IgD-negative memory B cell (primary cell): ENCODE measurements around the gene NAGA. TPM values are rescaled to one million over a fixed set of nuclear protein-coding genes. Genes with fewer than 3 reads are reported as not detected.
"Not testable (repeated sequence)": the region's sequence is repeated elsewhere in the genome, so short reads cannot be mapped to it uniquely, and the experiment has no call there.

Source experiments
- H3K27ac Mint-ChIP-seq, 3 donors: one replicate each; pipeline ENCODE4 v1.8.0; 2020 to 2022; ENCODE audit warnings: mild to moderate bottlenecking in 3 of 3, mixed read lengths in 3 of 3, moderate library complexity in 1 of 3
- H3K27me3 Mint-ChIP-seq: one replicate; pipeline ENCODE4 v1.8.0; 2021; ENCODE audit warnings: mixed read lengths
- H3K36me3 Mint-ChIP-seq: one replicate; pipeline ENCODE4 v1.8.0; 2020; ENCODE audit warnings: mild to moderate bottlenecking, mixed read lengths
- H3K4me1 Mint-ChIP-seq, 3 donors: one replicate each; pipeline ENCODE4 v1.8.0; 2020 to 2022; ENCODE audit warnings: mixed read lengths in 3 of 3, mild to moderate bottlenecking in 1 of 3
- H3K4me3 Mint-ChIP-seq, 4 donors: one replicate each; pipeline ENCODE4 v1.8.0; 2020 to 2022; ENCODE audit warnings: mild to moderate bottlenecking in 4 of 4, mixed read lengths in 4 of 4, moderate library complexity in 3 of 4
- H3K9me3 Mint-ChIP-seq, 3 donors: one replicate each; pipeline ENCODE4 v1.8.0; 2020 to 2021; ENCODE audit warnings: mixed read lengths in 3 of 3, mild to moderate bottlenecking in 1 of 3
- polyA plus RNA-seq: library from polyadenylated mRNA; unstranded; fragments of 300-500 nt; fragmentation: Illumina TruSeq; gene quantifications from one replicate; pipeline ENCODE4 v1.2.3, GENCODE V29; 2021

The NAGA gene
- polyA plus RNA-seq, result 14.4 TPM

GRCh38 chr22:42070517-42071422 is at the start of gene NAGA:
NAGA (minus strand) TSS chr22:42070812; CDS start chr22:42070297, 515 bp downstream.
- H3K27ac Mint-ChIP-seq, result peak within 1 kb of the TSS; percentile 73 to 90 (median 83)
- peaks cover 2% of the 10 kb centered on the region for H3K36me3 Mint-ChIP-seq
- H3K4me1 Mint-ChIP-seq, result peaks cover 10 to 22% (median 11%) of the 10 kb centered on the region in 3 donors
- H3K27me3 Mint-ChIP-seq, result no peaks in the 10 kb centered on the region
- no peaks in the 10 kb centered on the region for H3K9me3 Mint-ChIP-seq
- H3K4me3 Mint-ChIP-seq, result peak within 1 kb of the TSS; percentile 92 to 99 (median 96)

- no peak overlapping the region for H3K27ac Mint-ChIP-seq
- H3K4me1 Mint-ChIP-seq, result peaks cover 9 to 16% (median 16%) of the 10 kb centered on the region in 3 donors
- peaks cover 5 to 6% (median 5%) of the 10 kb centered on the region in 3 donors for H3K9me3 Mint-ChIP-seq
- H3K27me3 Mint-ChIP-seq, result peaks cover 1% of the 10 kb centered on the region
- no peak overlapping the region for H3K4me3 Mint-ChIP-seq
- no peaks in the 10 kb centered on the region for H3K36me3 Mint-ChIP-seq
Measured at GRCh38 chr22:42116848-42117424, 46.3 kb upstream of the NAGA start.

- not testable (repeated sequence) for H3K27me3 Mint-ChIP-seq, H3K4me1 Mint-ChIP-seq, H3K27ac Mint-ChIP-seq, H3K9me3 Mint-ChIP-seq, H3K36me3 Mint-ChIP-seq, H3K4me3 Mint-ChIP-seq
Measured at GRCh38 chr22:42115420-42115830, 44.8 kb upstream of the NAGA start.

GRCh38 chr22:42114721-42115120 is 44.1 kb upstream of the NAGA start:
- Mint-ChIP-seq H3K27ac (no peak overlapping the region), H3K9me3 (peaks cover 5 to 6% (median 5%) of the 10 kb centered on the region in 3 donors), H3K27me3 (no peaks in the 10 kb centered on the region), H3K36me3 (no peaks in the 10 kb centered on the region), H3K4me1 (peaks cover 0 to 4% (median 3%) of the 10 kb centered on the region in 3 donors), H3K4me3 (no peak overlapping the region)

GRCh38 chr22:42112793-42113192 is 42.2 kb upstream of the NAGA start:
- H3K4me3 Mint-ChIP-seq, H3K4me1 Mint-ChIP-seq, H3K9me3 Mint-ChIP-seq, H3K27me3 Mint-ChIP-seq, H3K36me3 Mint-ChIP-seq, H3K27ac Mint-ChIP-seq: not testable (repeated sequence)

GRCh38 chr22:42111798-42112197 is 41.2 kb upstream of the NAGA start:
- no peak overlapping the region for H3K27ac Mint-ChIP-seq
- H3K4me3 Mint-ChIP-seq, result no peak overlapping the region
- no peaks in the 10 kb centered on the region for H3K36me3 Mint-ChIP-seq
- H3K27me3 Mint-ChIP-seq, result no peaks in the 10 kb centered on the region
- H3K9me3 Mint-ChIP-seq, result peaks cover 5 to 6% (median 5%) of the 10 kb centered on the region in 3 donors
- no peaks in the 10 kb centered on the region for H3K4me1 Mint-ChIP-seq

- no peaks in the 10 kb centered on the region for H3K4me1 Mint-ChIP-seq
- H3K9me3 Mint-ChIP-seq, result peaks cover 0 to 7% (median 6%) of the 10 kb centered on the region in 3 donors
- no peaks in the 10 kb centered on the region for H3K36me3 Mint-ChIP-seq
- no peaks in the 10 kb centered on the region for H3K27me3 Mint-ChIP-seq
- H3K4me3 Mint-ChIP-seq, result no peak overlapping the region
- no peak overlapping the region for H3K27ac Mint-ChIP-seq
Measured at GRCh38 chr22:42108848-42109247, 38.2 kb upstream of the NAGA start.

- not testable (repeated sequence) for H3K27me3 Mint-ChIP-seq, H3K4me1 Mint-ChIP-seq, H3K4me3 Mint-ChIP-seq, H3K27ac Mint-ChIP-seq, H3K36me3 Mint-ChIP-seq
- H3K9me3 Mint-ChIP-seq, result peaks cover 0 to 15% (median 13%) of the 10 kb centered on the region in 3 donors
Measured at GRCh38 chr22:42104332-42104860, 33.8 kb upstream of the NAGA start.

GRCh38 chr22:42101199-42101598 is 30.6 kb upstream of the NAGA start:
- peaks cover 0 to 3% (median 0%) of the 10 kb centered on the region in 3 donors for H3K4me1 Mint-ChIP-seq
- H3K4me3 Mint-ChIP-seq, result no peak overlapping the region
- H3K27ac Mint-ChIP-seq, result no peak overlapping the region
- peaks cover 7% of the 10 kb centered on the region for H3K36me3 Mint-ChIP-seq
- H3K9me3 Mint-ChIP-seq, result peaks cover 0 to 15% (median 13%) of the 10 kb centered on the region in 3 donors
- H3K27me3 Mint-ChIP-seq, result no peaks in the 10 kb centered on the region

- Mint-ChIP-seq H3K9me3 (no peaks in the 10 kb centered on the region), H3K27ac (peak overlapping the region; percentile 92 to 99 (median 99)), H3K36me3 (peaks cover 4% of the 10 kb centered on the region), H3K4me3 (peak overlapping the region; percentile 95 to 99 (median 98)), H3K27me3 (no peaks in the 10 kb centered on the region), H3K4me1 (peaks cover 15 to 24% (median 20%) of the 10 kb centered on the region in 3 donors)
Measured at GRCh38 chr22:42091455-42091782, 20.8 kb upstream of the NAGA start.

- Mint-ChIP-seq H3K36me3 (peaks cover 3% of the 10 kb centered on the region), H3K27ac (peak within 1 kb of the TSS; percentile 92 to 99 (median 99))
Measured at GRCh38 chr22:42090596-42091454, 20.2 kb upstream of the NAGA start, which contains the start of gene NDUFA6. NDUFA6 (minus strand) TSS chr22:42090772; CDS start chr22:42090744, 28 bp downstream.

GRCh38 chr22:42086051-42086450 is 15.4 kb upstream of the NAGA start:
- Mint-ChIP-seq H3K4me1 (peaks cover 20 to 34% (median 33%) of the 10 kb centered on the region in 3 donors), H3K36me3 (peaks cover 4% of the 10 kb centered on the region), H3K27ac (peak overlapping the region in 1 of 3 donors; percentile 83), H3K9me3 (no peaks in the 10 kb centered on the region), H3K27me3 (no peaks in the 10 kb centered on the region), H3K4me3 (peak overlapping the region in 1 of 4 donors; percentile 74)

More at GRCh38 chr22:42090596-42091454, 20.2 kb upstream of the NAGA start, which contains the start of gene NDUFA6:
- Mint-ChIP-seq H3K27me3 (no peaks in the 10 kb centered on the region), H3K4me1 (peaks cover 15 to 30% (median 21%) of the 10 kb centered on the region in 3 donors), H3K4me3 (peak within 1 kb of the TSS; percentile 95 to 99 (median 98)), H3K9me3 (no peaks in the 10 kb centered on the region)

- no peaks in the 10 kb centered on the region for H3K9me3 Mint-ChIP-seq
- H3K36me3 Mint-ChIP-seq, result peaks cover 5% of the 10 kb centered on the region
- no peaks in the 10 kb centered on the region for H3K27me3 Mint-ChIP-seq
- peak overlapping the region in 1 of 4 donors; percentile 71 for H3K4me3 Mint-ChIP-seq
- no peak overlapping the region for H3K27ac Mint-ChIP-seq
- peaks cover 21 to 38% (median 29%) of the 10 kb centered on the region in 3 donors for H3K4me1 Mint-ChIP-seq
Measured at GRCh38 chr22:42084874-42085273, 14.3 kb upstream of the NAGA start.

- Mint-ChIP-seq H3K27me3 (no peaks in the 10 kb centered on the region), H3K4me1 (peaks cover 17 to 32% (median 25%) of the 10 kb centered on the region in 3 donors), H3K27ac (peak overlapping the region in 1 of 3 donors; percentile 23), H3K36me3 (peaks cover 5% of the 10 kb centered on the region), H3K4me3 (peak overlapping the region in 1 of 4 donors; percentile 84), H3K9me3 (no peaks in the 10 kb centered on the region)
Measured at GRCh38 chr22:42083119-42083518, 12.5 kb upstream of the NAGA start.
